Mesothelial cell of epicardium (in vitro differentiated cells): ENCODE measurements around the gene QRICH1. TPM values are rescaled to one million over a fixed set of nuclear protein-coding genes. Genes with fewer than 3 reads are reported as not detected.
A peak's percentile ranks its signal among the peaks of the same experiment; 100 is the strongest.

Experiments used
- DNase-seq, 2 experiments: peaks; one replicate each; pipeline ENCODE4 v3.0.0; 2021; ENCODE audit warnings: low spot score in 2 of 2; ENCODE audit not compliant: unreplicated experiment in 2 of 2
- H3K27ac Mint-ChIP-seq: 2 replicates; pipeline ENCODE4 v1.8.0; 2021; ENCODE audit warnings: mixed read lengths
- H3K27me3 Mint-ChIP-seq: 2 replicates; pipeline ENCODE4 v1.8.0; 2021; ENCODE audit warnings: low read depth, mixed read lengths
- H3K36me3 Mint-ChIP-seq: 2 replicates; pipeline ENCODE4 v1.8.0; 2021; ENCODE audit warnings: mixed read lengths
- H3K4me1 Mint-ChIP-seq: 2 replicates; pipeline ENCODE4 v1.8.0; 2021; ENCODE audit warnings: mixed read lengths
- H3K4me3 Mint-ChIP-seq: 2 replicates; pipeline ENCODE4 v1.8.0; 2021; ENCODE audit warnings: mild to moderate bottlenecking, moderate library complexity, mixed read lengths
- H3K9me3 Mint-ChIP-seq: 2 replicates; pipeline ENCODE4 v1.8.0; 2021; ENCODE audit warnings: mixed read lengths
- total RNA-seq: library from RNA; stranded (reverse); gene quantifications from 3 replicates; pipeline ENCODE4 v1.2.1, GENCODE V29; 2021
- TF ChIP-seq, protein P1 (sequence below): fragments of 200-600 bp; sonication (generic); IDR thresholded peaks from one replicate; pipeline ENCODE4 v1.5.0; 2021; ENCODE audit warnings: antibody characterized with exemption; ENCODE audit not compliant: unreplicated experiment

Gene QRICH1
- total RNA-seq, 1 donor from 2014 or later, result 130 TPM

- peak overlapping the region; percentile 93 for H3K27ac Mint-ChIP-seq
- peak overlapping the region; percentile 94 for H3K4me3 Mint-ChIP-seq
- DNase-seq, result no peak
- TF ChIP-seq, protein P1, sequence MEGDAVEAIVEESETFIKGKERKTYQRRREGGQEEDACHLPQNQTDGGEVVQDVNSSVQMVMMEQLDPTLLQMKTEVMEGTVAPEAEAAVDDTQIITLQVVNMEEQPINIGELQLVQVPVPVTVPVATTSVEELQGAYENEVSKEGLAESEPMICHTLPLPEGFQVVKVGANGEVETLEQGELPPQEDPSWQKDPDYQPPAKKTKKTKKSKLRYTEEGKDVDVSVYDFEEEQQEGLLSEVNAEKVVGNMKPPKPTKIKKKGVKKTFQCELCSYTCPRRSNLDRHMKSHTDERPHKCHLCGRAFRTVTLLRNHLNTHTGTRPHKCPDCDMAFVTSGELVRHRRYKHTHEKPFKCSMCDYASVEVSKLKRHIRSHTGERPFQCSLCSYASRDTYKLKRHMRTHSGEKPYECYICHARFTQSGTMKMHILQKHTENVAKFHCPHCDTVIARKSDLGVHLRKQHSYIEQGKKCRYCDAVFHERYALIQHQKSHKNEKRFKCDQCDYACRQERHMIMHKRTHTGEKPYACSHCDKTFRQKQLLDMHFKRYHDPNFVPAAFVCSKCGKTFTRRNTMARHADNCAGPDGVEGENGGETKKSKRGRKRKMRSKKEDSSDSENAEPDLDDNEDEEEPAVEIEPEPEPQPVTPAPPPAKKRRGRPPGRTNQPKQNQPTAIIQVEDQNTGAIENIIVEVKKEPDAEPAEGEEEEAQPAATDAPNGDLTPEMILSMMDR, result no peak
- H3K9me3 Mint-ChIP-seq, result no peaks in the 10 kb centered on the region
- no peaks in the 10 kb centered on the region for H3K27me3 Mint-ChIP-seq
- H3K4me1 Mint-ChIP-seq, result peaks cover 36% of the 10 kb centered on the region
- H3K36me3 Mint-ChIP-seq, result peaks cover 15% of the 10 kb centered on the region
These were observed 75.2 kb downstream of the QRICH1 start for GRCh38 chr3:49018707-49019006.

- TF ChIP-seq, protein P1, result no peak
- peak in 1 of 2 experiments; percentile 72 for DNase-seq
- Mint-ChIP-seq H3K27me3 (no peaks in the 10 kb centered on the region), H3K36me3 (peaks cover 13% of the 10 kb centered on the region), H3K27ac (peak within 1 kb of the TSS; percentile 93), H3K9me3 (no peaks in the 10 kb centered on the region), H3K4me1 (peaks cover 33% of the 10 kb centered on the region), H3K4me3 (peak within 1 kb of the TSS; percentile 94)
These were observed 75.7 kb downstream of the QRICH1 start, which contains the start of gene DALRD3 for GRCh38 chr3:49017971-49018706. Gene DALRD3 (minus strand): TSS chr3:49018580. CDS start chr3:49018564, 16 bp downstream.

DNA sequence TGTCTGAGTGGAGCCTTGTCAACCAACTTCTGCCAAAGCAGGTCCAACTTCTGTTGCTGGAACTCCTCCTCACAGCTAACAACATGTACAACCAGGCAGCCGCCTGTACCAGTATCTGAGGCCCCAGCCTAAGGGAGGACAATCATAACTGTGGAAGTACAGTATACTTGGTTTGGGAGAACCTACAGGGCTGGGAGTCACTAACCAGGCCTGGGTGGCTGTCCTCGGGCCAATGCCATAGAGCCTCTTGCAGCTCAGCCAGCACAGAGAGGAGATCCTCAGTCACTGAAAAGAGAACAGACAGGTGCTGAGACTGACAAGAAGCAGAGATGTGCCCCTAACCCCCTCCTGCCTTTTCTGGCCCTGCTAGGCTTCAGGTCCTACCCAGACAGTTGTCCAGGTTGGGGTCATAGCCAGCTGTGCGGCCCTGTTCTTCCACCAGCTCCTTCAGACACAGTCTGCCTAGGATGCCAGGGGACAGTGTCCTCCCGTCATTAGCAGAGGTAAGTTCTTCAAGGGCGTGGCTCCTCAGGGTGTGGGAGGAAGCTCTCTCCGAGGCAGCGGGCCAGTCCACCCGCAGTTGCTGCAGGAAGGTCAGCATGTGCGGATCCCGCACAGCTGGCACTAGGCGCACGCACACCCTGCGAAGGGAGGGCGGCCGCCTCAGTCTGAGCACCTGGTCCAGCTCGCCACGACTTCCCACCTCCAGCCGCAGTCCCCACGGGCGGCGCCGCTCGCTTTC, 76.5 kb downstream of the QRICH1 start:
- TF ChIP-seq, protein P1, result no peak
- H3K27ac Mint-ChIP-seq, result peak overlapping the region; percentile 75
- H3K36me3 Mint-ChIP-seq, result peaks cover 11% of the 10 kb centered on the region
- H3K9me3 Mint-ChIP-seq, result no peaks in the 10 kb centered on the region
- H3K4me3 Mint-ChIP-seq, result peak overlapping the region; percentile 94
- peaks cover 26% of the 10 kb centered on the region for H3K4me1 Mint-ChIP-seq
- no peak for DNase-seq
- no peaks in the 10 kb centered on the region for H3K27me3 Mint-ChIP-seq

DNA sequence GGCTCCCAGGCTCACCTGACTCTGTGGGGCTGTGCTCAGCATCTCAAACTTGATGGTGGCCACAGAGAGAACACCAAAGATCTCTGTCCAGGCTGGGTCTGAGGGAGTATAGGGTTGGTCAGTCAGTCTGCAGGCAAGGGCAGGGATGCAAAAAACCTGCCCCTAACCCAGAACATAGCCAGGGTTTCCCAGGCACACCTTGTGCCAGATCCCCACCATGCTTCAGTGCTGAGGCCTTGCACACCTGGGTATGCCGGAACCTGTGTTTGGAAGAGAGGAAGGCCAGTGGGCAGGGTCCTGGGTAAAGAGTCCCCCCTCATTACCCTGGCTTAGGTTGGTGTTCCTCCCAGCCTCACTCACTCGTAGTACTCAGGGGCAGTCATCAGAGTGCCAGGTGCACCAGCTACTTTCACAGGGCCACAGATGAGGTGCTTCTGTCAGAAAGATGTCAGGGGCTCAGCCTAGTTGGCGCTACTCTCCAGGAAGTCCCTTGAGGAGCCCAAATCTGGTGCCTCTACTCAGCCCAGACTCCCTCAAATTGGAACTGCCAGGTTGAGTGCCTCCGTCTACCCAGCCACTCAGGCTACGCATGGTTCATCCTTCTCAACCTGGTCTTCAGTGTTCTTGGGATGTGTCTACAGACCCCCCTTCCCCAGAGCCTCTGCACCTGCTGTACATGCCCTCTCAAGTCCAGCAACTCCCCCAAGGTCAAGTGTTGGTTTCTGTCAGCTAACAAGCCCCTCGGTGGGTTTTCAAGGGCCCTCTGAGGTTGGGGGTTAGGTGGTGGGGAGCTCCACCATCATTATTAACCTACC, 77.2 kb downstream of the QRICH1 start:
- H3K4me3 Mint-ChIP-seq, result peak overlapping the region; percentile 94
- no peaks in the 10 kb centered on the region for H3K27me3 Mint-ChIP-seq
- no peaks in the 10 kb centered on the region for H3K9me3 Mint-ChIP-seq
- TF ChIP-seq, protein P1, result no peak
- H3K4me1 Mint-ChIP-seq, result peaks cover 24% of the 10 kb centered on the region
- H3K27ac Mint-ChIP-seq, result no peak overlapping the region
- peaks cover 11% of the 10 kb centered on the region for H3K36me3 Mint-ChIP-seq
- no peak for DNase-seq

GRCh38 chr3:49015765-49016164, 78.1 kb downstream of the QRICH1 start:
- Mint-ChIP-seq H3K4me1 (peaks cover 22% of the 10 kb centered on the region), H3K27me3 (no peaks in the 10 kb centered on the region), H3K9me3 (no peaks in the 10 kb centered on the region), H3K27ac (peak overlapping the region; percentile 39), H3K4me3 (peak overlapping the region; percentile 94), H3K36me3 (peaks cover 11% of the 10 kb centered on the region)
- TF ChIP-seq, protein P1, result no peak
- no peak for DNase-seq
